PFSK-1 (cell line): Measurements from ENCODE around the gene CDH19.

ENCODE experiments used
- POLR2AphosphoS5 ChIP-seq: IDR thresholded peaks from 2 replicates; pipeline ENCODE4 v1.6.1; 2012; ENCODE audit warnings: low read depth, mild to moderate bottlenecking, control low read depth, low read length, moderate library complexity
- REST ChIP-seq, 2 experiments: IDR thresholded peaks; 2 replicates each; pipeline versions ENCODE4 v1.6.1 to v1.8.0; 2011 to 2012; ENCODE audit warnings: low read depth in 2 of 2, low read length in 2 of 2, control low read depth in 1 of 2, inconsistent platforms in 1 of 2, mild to moderate bottlenecking in 1 of 2, moderate library complexity in 1 of 2; ENCODE audit not compliant: insufficient read depth in 1 of 2
- SIN3A ChIP-seq: IDR thresholded peaks from 2 replicates; pipeline ENCODE4 v1.6.1; 2012; ENCODE audit warnings: mild to moderate bottlenecking, low read length, moderate library complexity, borderline replicate concordance; ENCODE audit not compliant: insufficient read depth
- TAF1 ChIP-seq: IDR thresholded peaks from 2 replicates; pipeline ENCODE4 v1.6.1; 2012; ENCODE audit warnings: low read length, control low read depth, borderline replicate concordance; ENCODE audit not compliant: insufficient read depth

DNA sequence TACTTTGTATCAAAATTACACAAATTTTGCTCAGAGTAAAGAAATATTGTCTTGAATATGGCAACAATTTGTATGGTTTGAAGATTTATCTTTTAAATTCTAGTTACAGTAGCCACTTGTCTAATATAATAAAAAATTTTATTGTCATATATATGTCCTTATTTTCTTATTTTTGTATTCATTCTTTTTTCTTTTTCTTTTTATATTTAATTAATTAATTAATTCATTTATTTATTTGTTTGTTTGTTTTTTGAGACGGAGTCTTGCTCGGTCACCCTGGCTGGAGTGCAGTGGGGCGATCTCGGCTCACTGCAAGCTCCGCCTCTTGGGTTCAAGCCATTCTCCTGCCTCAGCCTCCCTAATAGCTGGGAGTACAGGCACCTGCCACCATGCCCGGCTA lies 3.7 kb upstream of the CDH19 start:
- no peak for TF ChIP-seq SIN3A
- TF ChIP-seq POLR2AphosphoS5 = no peak
- TF ChIP-seq REST (IDR thresholded peaks at IDR 0.05; ENCODE audit: insufficient read depth in 1 of 2, low read depth in 2 of 2, low read length in 2 of 2) = no peak
- no peak for TF ChIP-seq TAF1
